NCI-H2196 (cell line): Measurements from ENCODE around the gene HSD17B1.
"Not testable (repeated sequence)": the region's sequence is repeated elsewhere in the genome, so short reads cannot be mapped to it uniquely, and the experiment has no call there.

Experiments used
- DNase-seq: peaks from one replicate; lab custom pipeline; 2025; ENCODE audit not compliant: unreplicated experiment; lab: John Stamatoyannopoulos, UW

Gene HSD17B1

GRCh38 chr17:42552736-42553135 is at the start of gene HSD17B1:
TSS of gene HSD17B1 (plus strand) at chr17:42552923. CDS start at chr17:42552934, 11 bp downstream.
- DNase-seq: not testable (repeated sequence)

GRCh38 chr17:42502926-42503325 is 49.8 kb upstream of the HSD17B1 start:
- DNase-seq: no peak

DNA sequence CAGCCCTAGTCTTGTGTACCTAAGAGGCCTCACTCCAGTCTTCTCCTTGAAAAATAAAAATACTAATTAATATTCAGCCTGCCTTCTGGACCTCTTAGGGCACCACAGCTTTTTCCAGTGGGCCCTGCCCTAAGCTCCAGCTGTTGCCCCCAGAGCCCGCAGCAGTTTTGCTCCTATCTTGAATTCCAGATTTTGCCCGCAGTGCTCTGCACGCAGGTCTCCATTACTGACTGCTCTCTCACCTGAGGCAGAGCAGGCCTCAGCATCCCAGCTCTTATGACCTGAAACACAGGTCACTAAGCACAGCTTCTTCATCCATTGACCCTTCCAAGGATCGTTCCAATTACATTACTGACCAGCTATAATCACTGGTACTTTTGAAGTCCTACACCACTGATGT is 45.1 kb upstream of the HSD17B1 start:
- no peak for DNase-seq

DNA sequence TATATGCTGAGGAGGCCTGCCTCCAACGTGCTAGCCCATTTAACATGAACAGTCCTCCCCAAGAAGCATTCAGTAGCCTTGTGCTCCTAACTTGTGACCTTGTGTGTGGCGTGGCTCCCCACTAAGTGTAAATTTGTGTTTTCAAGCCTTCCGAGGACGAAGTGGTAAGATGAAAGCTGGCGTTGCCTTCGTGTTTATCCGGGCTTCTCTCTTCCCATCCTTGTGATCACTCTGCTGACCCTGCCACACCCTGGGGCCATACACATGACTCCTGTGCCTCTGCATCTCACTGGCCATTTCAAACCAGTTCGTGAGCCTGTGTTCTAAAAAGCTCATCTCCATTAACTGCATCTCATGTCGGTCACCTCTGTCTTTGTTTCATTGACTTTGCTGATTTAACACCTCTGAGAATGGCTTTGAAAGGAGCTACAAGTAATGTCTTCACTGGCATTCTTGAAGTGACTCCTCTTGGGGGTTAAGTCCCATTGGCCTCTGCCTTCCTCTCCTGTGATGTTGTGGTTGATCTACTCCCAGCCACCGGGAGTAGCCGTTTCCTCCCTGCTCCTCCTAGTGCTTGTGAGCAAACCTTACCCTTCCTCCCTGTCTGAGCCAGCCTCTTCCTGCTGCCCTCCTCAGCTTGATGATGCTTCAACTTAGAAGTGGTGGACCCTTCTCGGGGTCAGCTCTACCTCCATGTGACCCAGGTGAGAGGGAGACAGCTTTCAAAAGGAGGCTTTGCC is 44.1 kb upstream of the HSD17B1 start:
- no peak for DNase-seq

DNA sequence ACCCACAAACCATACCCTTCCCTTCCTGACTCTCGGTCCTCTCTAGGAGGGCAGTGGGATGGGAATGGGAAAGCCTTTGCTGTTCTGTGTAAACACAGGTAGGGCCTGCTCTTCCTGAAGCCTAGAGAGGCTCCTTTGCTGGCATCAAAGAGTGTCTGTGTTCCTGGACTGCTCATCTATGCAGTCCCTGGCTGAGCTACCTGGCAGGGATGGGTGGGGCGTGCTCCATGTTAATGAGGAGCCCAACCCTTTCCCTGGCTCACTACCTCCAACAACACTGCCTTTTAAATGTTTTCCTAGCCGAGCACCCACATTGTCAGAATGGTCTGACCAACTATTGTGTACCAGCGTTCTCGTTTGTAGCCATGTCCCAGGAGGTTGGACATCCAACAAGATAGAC is 43.3 kb upstream of the HSD17B1 start:
- no peak for DNase-seq

GRCh38 chr17:42509841-42510240 is 42.9 kb upstream of the HSD17B1 start:
- DNase-seq: no peak

- DNase-seq: no peak
Measured at GRCh38 chr17:42512246-42512645, 40.5 kb upstream of the HSD17B1 start.

- no peak for DNase-seq
Measured at GRCh38 chr17:42512733-42513251, 39.9 kb upstream of the HSD17B1 start.

DNA sequence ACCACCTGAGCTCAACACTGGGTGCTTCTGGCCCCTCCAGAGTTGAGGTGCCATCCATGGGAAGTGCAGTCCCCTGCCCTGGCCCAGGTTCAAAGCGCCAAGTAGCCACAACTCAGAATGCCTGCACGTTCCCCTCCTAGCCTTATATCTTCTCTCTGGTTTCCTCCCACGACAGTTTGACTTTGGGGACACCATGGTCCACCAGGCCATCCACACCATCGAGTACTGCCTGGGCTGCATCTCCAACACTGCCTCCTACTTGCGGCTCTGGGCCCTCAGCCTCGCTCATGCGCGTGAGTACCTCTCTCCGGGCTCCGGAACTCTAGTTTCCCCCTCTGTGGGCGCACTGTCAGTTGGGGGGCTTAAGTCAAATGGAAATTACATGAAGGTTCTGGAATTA is 39.0 kb upstream of the HSD17B1 start:
- DNase-seq: no peak

- no peak for DNase-seq
Measured at GRCh38 chr17:42514279-42514678, 38.4 kb upstream of the HSD17B1 start.

- no peak for DNase-seq
Measured at GRCh38 chr17:42514867-42515266, 37.9 kb upstream of the HSD17B1 start.

DNA sequence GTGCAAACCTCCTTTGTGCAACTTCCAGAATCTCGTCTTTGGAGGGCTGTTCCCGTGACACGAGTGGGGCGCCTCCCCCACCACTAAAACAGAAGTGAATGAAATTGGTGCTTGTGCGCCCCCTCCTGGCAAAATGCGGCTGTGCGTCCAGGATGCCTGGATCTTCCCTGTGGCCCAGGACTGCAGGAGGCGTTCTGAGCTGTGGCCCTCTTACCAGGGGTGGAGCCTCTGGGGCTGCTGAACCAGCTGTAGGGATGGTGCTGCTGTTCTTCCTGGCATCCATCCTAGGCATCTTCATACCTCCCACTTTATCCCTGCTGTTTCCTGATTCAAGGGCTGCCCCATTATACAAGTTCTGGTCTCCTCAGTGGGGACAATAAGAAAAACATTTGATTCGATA is 35.2 kb upstream of the HSD17B1 start:
- peak; percentile 57 for DNase-seq

DNA sequence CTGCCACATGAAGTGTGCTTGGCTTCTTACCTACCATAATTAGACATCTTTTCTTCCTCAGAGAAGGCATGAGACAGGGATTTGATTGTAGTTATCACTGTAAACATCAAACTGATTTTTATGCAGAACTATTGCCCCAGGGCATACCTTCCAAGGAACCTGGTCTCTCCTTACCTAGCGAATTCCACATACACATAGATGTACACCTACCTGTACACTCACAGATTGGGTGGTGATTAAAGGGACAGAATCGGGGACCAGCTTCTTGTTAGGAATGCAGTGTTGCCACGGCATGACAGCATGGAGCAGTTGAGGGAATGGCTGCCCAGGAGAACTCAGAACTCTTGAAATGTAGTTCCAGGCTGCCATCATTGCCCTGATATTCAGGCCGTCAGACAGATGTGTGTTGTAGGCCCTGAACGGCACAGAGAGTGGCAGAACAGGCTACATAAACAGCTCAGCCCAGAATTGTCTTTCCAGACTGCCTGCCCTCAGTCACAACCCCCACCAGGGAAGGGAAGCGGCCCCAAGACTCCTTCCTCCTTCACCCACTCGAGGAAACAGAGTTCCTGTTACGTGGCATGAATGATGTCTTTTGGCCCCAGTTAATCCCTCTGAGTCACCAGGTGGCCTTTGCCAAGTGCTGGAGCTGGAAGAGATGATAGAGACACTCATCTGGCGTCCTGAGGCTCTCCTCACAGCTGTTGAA is 34.5 kb upstream of the HSD17B1 start:
- DNase-seq: peak; percentile 18

GRCh38 chr17:42518755-42519545 is 33.8 kb upstream of the HSD17B1 start:
- peak; percentile 1 for DNase-seq

DNA sequence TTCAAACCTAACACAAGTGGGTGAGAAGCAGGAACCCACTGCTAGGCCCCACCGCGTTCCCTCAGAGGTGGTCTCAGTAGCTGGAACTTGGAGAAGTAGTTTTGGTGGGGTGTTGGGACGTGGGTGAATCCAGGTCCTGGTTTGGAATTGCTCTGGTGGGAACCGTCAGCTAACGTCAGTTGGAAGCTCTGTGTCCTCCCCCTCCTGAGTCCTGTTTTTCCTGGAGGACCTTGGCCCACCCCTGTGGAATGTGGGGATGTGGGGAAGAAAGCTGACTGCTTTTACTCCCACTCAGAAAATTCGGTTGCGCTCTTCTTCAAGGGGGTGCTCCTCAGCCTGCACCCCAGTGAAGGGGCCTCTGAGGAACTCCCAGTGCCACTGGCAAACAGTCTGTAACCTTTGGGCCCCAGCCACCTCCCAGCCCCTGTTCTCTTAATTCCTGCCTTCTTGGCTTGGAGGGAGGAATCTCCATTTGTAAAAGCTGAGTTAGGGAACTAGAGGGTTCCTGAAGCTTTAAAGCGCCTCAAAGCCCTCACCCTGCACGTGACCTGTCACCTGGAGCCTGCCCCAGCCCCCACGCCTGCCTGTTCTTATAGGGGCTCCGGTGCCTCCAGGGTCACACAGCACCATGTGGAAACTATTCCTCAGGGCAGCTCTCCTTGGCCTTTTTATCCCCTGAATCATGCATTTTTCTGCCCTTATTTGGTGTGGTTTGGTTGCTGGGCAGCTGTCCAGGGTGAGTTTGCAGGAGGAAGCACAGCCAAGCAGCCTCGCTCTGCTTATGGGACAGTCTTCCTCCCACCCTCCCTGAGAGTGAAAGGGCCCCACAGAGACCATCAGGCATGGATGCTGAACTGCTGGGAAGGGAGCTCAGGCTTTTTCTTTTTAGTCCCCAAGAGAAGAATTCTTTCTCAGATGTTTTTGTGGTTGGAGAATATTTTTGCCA is 32.9 kb upstream of the HSD17B1 start:
- no peak for DNase-seq

DNA sequence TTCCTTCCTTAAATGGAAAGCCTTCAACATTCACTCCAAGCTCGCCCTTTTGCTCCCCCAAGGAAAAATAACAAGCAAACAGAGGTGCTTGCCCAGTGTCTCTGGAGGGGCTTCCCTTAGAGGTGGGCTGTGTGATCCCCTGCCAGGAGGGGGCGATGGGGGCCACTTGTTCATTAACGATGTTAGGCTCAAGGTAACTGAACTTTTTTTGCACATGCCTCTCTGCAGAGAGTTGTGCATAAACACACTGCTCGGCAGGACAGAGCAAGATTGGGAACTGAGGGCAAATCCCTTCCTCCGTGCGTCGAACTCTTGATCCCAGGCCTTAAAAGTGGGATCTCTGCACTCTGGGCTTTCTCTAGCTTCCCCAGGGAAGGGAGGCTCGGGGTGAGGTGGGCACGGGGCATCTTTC is 32.2 kb upstream of the HSD17B1 start:
- no peak for DNase-seq

DNA sequence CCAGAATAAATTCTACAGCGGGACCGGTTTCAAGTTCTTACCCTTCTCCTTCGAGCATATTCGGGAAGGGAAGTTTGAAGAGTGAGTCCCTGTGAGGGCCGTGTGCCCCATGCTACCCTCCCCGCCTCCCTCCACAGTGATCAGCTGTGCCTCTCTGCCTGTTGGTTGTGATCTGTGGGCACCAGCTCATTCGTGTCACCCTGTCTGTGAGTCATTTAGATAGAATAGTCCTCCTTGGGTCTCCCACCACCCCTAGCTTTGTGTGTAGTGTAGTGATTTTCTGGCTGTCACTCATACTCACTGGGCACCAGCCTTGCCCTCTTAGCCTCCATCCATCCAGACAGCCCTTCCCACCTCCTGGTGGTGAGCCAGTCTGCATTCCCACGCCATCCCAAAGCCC is 31.7 kb upstream of the HSD17B1 start:
- no peak for DNase-seq

GRCh38 chr17:42521666-42522262 is 31.0 kb upstream of the HSD17B1 start:
- DNase-seq: no peak

DNA sequence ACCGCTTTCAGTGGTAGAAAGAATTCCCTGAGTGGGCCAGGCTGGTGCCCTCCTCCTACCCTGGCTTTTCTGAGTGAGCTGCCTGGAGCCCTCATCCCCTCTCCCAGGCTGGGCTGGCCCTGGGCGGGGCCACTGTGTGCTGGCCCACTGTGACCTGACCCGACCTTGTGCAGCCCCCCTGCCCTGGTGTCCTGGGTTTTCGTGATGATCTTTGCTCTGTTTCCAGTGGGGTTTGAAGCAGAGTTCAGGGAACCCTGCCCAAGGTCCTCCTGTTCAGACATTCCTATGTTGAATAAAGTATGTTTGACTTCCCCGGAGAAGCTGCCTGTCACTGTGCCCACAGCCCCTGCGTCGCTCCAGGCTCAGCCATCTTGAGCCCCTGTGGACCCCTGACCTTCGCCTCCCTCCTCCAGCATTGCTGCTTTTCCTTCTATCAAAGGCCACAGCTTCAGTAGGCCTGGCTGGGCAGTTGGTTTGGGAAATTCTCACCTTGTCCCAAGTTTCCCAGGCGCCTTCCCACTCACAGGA is 30.4 kb upstream of the HSD17B1 start:
- DNase-seq: no peak

- no peak for DNase-seq
Measured at GRCh38 chr17:42522798-42523278, 29.9 kb upstream of the HSD17B1 start.
